Endothelial cell of umbilical vein (primary cell): ENCODE measurements around the gene MINK1.
"Not testable (repeated sequence)": the region's sequence is repeated elsewhere in the genome, so short reads cannot be mapped to it uniquely, and the experiment has no call there.

Experiments
- EZH2 ChIP-seq: IDR thresholded peaks from 2 replicates; pipeline ENCODE4 v1.6.1; 2012; ENCODE audit warnings: borderline replicate concordance, low read depth, mild to moderate bottlenecking, moderate library complexity, low read length, inconsistent platforms; ENCODE audit not compliant: severe bottlenecking
- MYC ChIP-seq: IDR thresholded peaks from one replicate; pipeline ENCODE4 v1.6.1; 2011; ENCODE audit warnings: mild to moderate bottlenecking, low read depth, low read length
- POLR2A ChIP-seq: IDR thresholded peaks from 2 replicates; pipeline ENCODE4 v1.6.1; 2012; ENCODE audit warnings: low read depth, mild to moderate bottlenecking, control low read depth, low read length
- POLR2AphosphoS5 ChIP-seq: IDR thresholded peaks from 2 replicates; pipeline ENCODE4 v1.6.1; 2012; ENCODE audit warnings: low read depth, mild to moderate bottlenecking, control low read depth, low read length, moderate library complexity; ENCODE audit not compliant: insufficient read depth
- TF ChIP-seq, protein P1 (sequence below), 2 donors: IDR thresholded peaks; 1 replicate in 1 of 2; 2 replicates in 1 of 2; pipeline ENCODE4 v1.5.1; 2011; ENCODE audit warnings: low read length in 2 of 2, mild to moderate bottlenecking in 2 of 2, moderate library complexity in 2 of 2, control low read depth in 1 of 2, inconsistent platforms in 1 of 2, low read depth in 1 of 2; ENCODE audit not compliant: insufficient read depth in 1 of 2; ENCODE audit errors: extremely low read depth in 1 of 2
- TF ChIP-seq, protein P2 (sequence below): IDR thresholded peaks from 2 replicates; pipeline ENCODE4 v1.6.1; 2011; ENCODE audit not compliant: insufficient read depth, insufficient read length

DNA sequence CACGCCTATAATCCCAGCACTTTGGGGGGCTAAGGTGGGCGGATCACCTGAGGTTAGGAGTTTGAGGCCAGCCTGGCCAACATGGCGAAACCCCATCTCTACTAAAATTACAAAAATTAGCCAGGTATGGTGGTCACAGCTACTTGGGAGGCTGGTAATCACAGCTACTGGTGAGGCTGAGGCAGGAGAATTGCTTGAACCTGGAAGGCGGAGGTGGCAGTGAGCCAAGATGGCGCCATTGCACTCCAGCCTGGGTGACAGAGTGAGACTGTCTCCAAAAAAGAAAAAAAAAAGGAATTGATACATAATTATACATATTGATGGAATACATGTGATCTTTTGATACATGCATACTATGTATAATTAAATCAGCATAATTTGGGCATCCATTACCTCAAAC lies 34.4 kb downstream of the MINK1 start:
- TF ChIP-seq, protein P1, sequence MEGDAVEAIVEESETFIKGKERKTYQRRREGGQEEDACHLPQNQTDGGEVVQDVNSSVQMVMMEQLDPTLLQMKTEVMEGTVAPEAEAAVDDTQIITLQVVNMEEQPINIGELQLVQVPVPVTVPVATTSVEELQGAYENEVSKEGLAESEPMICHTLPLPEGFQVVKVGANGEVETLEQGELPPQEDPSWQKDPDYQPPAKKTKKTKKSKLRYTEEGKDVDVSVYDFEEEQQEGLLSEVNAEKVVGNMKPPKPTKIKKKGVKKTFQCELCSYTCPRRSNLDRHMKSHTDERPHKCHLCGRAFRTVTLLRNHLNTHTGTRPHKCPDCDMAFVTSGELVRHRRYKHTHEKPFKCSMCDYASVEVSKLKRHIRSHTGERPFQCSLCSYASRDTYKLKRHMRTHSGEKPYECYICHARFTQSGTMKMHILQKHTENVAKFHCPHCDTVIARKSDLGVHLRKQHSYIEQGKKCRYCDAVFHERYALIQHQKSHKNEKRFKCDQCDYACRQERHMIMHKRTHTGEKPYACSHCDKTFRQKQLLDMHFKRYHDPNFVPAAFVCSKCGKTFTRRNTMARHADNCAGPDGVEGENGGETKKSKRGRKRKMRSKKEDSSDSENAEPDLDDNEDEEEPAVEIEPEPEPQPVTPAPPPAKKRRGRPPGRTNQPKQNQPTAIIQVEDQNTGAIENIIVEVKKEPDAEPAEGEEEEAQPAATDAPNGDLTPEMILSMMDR (IDR thresholded peaks at IDR 0.05; ENCODE audit: extremely low read depth in 1 of 2, insufficient read depth in 1 of 2, low read depth in 1 of 2, low read length in 2 of 2) = not testable (repeated sequence)
- not testable (repeated sequence) for TF ChIP-seq POLR2AphosphoS5, POLR2A, EZH2, MYC
- TF ChIP-seq, protein P2, sequence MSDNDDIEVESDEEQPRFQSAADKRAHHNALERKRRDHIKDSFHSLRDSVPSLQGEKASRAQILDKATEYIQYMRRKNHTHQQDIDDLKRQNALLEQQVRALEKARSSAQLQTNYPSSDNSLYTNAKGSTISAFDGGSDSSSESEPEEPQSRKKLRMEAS = not testable (repeated sequence)
